GM18870 (cell line): ENCODE data around the gene HIVEP3.
A peak's percentile ranks its signal among the peaks of the same experiment; 100 is the strongest.
"Not testable (repeated sequence)": the region's sequence is repeated elsewhere in the genome, so short reads cannot be mapped to it uniquely, and the experiment has no call there.

Experiments
- ATAC-seq: cut with Tn5 transposase; IDR thresholded peaks from one replicate; pipeline ENCODE4 v1.9.1; 2021; ENCODE audit warnings: moderate library complexity; ENCODE audit not compliant: unreplicated experiment

The HIVEP3 gene

DNA sequence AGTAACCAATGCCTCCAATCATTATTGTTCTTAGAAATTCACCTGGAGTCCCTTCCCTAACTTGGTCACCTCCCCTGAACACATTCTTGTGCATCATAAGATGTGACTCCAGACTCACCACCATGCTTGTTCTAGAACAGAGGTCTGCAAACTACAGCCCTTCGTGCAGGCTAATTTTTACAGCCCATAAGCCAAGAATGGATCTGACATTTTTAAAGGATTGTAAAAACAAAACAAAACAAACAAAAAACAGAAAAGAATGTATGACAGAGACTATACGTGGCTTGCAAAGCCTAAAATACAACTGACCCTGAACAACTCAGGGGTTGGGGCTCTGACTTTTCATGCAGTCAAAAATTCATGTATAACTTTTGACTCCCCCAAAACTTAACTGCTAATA is 6.2 kb upstream of the HIVEP3 start:
- ATAC-seq, result no peak

DNA sequence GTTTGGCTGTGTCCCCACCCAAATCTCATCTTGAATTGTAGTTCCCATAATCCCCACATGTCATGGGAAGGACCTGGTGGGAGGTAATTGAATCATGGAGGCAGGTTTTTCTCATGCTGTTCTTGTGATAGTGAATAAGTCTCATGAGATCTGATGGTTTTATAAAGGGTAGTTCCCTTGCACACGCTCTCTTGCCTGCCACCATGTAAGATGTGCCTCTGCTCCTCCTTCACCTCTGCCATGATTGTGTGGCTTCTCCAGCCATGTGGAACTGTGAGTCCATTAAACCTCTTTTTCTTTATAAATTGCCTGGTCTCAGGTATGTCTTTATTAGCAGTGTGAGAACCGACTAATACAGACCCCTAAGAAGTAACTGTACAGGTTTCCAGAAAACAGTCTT is 2.5 kb upstream of the HIVEP3 start:
- ATAC-seq, result not testable (repeated sequence)

DNA sequence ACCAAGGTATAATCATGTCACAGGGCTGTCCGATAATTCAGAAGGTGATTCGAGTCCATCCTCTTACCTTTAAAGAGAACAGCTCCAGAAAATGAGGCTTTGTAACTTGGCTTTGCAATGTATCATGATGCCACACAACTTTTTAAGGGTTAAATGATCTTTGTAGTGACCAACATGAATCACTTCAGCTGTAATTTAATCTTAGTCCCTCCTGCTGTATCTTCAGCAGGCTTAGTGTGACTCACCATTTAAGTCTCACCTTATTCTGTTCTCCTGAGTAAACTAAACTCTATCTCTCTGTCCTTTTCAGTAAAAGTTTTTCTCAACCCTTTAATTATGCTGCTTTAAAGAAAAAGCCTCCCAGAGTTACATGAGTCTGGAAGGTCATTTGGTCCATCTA is 1.9 kb upstream of the HIVEP3 start:
- no peak for ATAC-seq

DNA sequence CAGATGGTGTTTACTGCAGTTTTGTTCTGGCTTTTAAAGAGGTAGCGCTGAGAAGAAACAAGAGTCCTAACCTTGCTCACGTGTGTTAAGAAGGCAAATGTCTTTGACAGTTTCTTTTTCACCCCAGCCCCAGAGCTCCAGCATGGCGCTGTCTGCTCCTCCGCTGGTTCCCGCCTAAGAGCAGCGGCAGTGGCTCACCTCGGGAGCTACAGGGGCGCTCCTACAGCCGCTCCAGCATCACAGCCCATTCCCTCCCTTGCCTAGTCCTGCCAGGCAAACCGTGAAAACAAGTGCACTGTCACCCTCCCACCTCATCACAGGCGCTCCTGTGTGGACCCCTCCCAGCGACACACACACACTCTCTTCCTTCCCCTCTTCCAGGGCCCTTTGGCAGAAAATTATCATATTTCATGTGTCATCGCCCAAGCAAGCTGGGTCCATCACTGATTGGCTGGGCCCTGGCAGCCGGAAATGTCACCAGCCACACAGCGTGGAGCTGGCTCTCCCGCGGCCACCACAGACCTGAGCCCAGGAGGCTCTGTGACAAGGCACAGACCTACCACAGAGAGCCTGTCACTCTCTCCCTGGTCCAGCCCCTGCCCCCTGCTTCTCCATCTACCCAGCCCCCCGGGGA is 1.2 kb upstream of the HIVEP3 start:
- peak; percentile 46 for ATAC-seq

DNA sequence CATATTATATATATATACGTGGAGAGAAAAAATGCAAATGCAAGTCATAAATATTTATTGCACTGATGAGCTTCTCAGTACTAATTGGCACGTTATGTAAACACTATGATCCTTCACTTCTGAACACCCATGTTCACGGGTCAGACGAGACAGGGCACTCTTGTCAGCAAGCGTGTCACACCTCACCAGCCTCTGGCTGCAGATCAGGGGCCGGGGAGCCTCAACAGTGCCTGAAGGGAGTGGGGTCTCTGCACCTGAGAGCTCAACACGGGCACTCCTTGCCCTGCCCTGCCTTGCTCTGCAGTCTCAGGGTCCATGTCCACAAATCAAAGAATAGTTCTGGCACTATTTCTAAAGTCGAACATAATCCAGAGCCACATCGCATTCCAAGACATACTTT is 409 bp upstream of the HIVEP3 start:
- no peak for ATAC-seq

DNA sequence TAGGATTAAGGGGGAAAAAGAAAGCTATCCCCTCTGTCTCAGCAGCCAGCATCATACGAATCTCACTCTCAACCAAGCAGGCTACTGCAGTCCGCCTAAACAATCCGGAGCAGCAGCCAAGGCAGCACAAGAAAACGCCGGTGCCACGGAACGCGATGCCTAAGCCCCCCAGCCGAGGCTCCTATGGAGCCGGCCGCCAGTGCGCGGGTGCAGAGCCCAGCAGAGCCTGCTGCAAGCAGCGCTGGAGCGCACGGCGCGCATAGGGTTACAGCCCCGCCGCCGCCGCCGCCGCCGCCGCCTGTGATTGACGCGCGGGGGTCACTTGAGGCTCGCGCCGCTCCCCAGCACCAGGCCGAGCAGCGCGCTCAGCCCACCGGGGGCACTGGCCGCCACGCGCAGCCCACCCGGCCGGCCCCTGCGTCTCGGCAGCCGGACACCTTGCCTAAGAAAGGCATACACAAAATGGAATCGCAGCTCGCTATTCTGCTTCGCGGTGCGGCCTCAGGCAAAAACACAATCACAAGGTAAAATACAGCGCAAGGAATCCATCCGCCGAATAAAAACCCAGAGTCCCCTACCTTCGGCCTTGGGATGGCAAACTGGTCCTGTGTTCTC is 780 bp downstream of the HIVEP3 start:
- ATAC-seq, result no peak

DNA sequence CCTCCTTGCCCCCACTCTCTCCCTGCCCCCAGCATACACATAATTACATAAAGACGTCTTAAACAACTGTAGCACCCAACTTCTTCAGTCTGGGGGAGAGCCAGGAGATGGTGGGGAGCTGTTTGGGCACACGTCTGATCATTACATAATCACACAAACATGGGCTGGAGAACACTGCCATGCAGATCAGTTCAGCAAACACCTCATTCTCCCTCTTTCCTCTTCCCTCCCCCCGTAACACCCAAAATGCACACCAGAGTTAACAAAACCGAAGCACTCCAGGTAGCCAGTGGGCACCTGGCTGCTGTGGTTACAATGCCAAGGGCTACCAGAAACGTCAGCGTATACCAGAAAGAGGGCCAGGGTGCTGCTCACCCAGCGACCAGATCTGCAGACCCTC is 1.6 kb downstream of the HIVEP3 start:
- ATAC-seq, result no peak

DNA sequence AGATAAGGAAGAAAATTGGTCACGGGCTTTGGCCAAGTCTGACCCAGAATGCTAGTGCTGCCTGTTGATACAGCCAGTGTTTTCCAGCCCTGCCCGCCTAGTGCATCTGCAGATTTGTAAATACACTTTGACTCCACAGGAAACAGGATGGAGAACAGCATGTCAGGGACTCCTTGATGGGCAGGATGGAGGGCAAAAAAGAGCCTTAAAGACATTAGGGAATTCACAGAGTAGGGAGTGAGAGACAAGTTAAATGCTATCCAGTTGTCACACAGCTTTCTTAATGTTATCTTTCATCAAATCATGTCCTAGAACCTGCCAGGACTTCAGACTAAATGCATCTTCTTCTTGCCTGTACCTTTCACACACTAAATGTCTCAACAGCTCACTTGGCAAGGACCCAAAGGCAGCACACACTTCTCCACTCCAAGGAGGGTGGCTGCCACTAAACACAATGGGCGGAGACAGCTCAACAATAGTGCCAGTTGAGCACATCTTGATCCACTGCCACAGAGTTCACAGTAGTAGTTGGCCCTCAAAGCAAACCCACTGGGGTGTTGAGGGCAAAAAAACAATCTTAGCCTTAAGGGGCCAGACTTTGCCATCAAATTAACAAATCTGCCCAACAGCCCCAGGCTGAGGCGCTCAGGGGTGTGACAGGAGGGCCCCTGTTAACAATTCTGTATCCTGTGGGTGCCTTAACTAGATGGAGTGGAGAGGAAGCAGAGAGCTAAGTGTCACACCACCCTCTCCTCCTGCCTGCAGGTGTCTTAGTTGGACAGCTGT is 2.7 kb downstream of the HIVEP3 start:
- ATAC-seq, result no peak

DNA sequence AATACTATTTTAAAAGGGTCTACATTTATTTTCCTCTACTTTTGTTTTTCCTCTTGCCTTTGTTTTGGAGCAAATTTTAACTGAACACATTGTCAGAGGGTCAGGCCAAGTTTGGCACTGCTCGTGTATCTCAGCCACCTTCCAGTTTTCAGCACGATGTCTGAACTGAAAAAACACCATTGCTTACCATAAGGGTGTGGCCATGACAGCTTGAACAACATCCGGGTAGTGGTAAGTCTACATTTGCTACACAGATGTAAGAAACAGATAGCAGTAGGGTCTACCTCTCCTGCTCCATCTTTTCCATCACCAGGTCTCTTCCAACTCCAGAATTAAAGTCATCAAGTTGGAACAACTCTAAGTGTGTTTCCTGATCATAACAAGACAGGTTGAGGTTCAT is 4.2 kb downstream of the HIVEP3 start:
- ATAC-seq, result no peak

DNA sequence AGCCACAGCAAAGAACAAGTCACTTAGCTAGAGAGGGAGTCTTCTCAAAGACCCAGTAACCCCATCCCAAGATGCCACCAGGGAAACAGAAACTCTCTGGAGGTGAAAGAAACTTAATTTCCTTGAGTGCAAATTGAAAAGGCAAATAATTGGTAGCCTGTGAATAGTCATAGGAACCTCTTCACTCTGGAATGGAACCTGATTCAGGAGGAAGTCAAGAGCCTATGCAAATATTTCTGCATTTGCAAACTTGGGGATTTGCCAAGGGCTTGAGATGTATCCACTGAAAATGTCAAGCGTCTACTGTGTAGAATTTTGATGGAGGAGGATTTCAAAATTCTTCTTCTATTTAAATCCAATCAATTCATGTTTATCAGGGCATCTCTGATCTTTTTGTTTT is 5.7 kb downstream of the HIVEP3 start:
- ATAC-seq, result no peak

DNA sequence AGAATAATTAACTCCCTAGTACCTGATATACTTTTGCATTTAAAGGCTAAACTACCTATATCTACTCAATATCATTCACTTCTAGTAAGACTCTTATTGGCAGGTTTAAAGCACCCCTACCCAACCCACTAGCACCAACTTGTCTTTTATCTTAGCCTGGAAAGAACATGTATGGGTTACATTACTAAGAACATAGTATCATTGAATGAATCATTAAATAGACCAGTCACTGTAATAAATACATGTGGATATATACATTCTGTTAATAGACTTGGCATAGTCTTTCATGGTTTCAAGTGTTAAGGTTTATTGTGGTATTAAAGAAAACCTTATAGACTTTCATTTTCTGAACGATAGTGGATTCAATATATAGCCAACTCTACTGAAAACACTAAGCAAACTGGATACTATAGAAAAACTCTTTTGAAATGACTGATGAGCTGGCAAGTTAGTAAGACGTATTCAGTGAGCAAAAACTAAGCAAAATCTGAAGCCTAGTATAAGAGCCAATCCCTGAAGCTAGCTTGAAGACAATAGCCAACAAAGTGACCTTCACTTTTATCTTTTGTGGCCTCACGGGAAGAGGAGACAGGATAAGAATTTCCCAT is 10.3 kb downstream of the HIVEP3 start:
- ATAC-seq, result no peak

DNA sequence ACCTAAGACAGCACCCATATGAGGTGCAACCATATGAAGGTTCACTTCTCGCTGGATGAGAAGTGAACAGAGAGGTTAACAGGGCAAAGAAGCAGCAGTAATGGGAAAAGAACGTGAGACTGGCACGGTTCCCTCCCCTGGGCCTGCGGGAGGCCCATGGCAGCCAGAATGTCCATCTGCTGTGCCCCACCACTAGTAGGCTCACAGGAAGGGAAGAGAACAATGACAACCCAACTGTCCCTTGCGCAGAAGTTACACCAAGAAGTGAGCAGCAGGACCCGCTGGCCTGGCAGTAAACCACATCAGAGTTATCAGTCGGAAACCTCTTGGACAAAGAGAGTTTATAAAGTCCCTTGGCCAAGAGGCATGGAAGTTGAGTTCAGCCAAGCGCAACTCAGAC is 11.3 kb downstream of the HIVEP3 start:
- no peak for ATAC-seq

DNA sequence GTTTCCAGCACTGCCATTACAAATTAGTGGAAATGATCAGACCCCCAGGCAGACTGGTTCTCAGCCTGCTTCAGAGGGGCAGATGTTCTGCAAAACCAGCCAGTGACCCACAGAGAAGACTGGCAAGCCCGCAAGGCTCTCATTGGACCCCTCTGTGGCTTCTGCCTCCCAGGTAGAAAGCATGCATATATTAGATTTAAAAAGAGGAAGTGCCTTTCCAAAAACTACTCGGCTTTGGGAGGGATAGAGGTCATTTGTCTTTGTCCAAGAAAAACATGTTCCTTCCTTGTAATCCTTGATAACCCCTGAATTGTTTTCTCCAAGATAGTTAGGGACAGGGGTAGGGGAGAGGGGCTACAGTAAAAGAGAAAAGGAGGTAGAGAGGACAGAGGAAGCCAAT is 11.8 kb downstream of the HIVEP3 start:
- ATAC-seq, result no peak

DNA sequence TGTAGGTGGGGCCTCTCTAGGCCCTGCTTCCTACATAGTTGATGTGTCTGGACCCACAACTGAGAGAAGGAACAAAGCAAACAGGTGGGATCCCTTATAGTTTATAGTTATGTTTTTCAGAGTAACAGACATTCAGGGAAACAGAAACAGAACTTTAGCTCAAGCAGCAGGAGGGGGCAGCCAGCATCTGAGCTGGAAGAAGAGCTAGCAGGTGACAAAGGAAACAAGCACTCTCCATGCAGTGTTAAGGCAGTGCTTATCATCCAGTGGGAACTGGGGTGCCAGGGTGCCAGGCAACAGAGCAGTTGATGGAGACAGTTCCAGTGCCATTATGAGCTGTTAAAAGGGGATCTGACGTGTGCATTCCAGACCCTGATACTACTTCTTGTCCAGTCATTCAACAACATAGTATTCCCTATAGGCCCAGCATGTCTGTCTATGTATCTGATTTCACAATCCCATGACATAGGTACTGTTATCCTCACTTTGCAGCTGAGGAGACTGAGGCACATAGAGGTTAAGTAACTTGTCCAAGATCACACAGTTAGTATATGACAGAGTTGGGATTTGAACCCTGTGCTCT is 13.5 kb downstream of the HIVEP3 start:
- ATAC-seq, result no peak

DNA sequence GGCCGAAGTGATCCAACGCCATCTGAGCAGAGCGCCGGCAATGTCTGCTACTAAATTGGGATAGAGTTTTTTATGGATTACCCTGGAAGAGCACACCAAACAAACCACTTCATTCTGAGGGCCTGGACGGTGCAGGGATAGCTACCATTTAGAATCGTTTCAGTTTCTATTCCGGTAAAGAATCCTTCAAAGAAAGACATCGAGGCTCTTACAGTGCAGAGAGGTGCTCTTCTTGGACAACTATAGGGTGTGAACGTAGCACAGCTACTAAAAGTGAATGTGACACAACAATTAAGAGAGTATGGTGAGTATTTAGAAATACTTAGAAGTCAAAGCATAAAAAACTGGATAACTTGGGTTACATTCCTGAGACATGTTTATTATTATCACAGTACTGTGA is 16.1 kb downstream of the HIVEP3 start:
- ATAC-seq, result no peak

DNA sequence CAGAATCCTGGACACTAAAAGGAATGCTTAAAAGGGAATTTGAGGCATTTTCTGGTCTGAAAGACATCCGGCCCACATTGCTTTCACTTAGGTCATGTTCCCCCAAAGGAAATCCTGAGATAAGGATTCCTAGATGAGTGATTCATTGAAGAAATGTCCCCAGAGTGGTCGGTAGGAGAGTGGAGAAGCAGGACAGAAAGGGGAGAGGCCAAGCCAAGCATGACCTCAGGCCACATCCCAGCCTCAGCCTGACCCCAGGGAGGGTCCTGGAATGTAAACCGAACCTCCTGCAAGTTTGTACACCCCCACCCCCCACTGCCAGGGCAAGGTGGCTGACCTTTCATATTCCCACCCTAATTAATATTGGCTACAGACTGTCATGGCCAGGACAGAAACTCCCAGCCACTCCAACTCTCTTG is 16.6 kb downstream of the HIVEP3 start:
- no peak for ATAC-seq

DNA sequence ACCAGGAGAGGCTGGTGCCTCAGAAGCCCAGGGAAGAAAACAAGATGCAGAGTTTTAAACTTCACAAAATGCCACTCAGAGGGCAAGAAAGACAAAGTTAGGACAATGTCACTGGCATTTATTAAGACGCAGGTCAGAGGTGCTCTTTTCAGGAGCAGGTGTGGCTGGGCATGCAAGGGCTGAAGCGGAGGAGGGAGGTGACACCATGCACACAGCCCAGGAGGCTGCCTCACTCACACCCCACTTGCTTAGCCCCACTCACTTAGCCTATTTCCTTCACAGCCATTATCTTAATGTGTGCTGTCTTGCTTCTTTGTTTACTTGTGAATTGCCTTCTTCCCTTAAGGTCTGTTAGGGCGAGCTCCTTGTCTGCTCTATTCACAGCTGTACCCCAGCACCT is 17.2 kb downstream of the HIVEP3 start:
- ATAC-seq, result no peak

DNA sequence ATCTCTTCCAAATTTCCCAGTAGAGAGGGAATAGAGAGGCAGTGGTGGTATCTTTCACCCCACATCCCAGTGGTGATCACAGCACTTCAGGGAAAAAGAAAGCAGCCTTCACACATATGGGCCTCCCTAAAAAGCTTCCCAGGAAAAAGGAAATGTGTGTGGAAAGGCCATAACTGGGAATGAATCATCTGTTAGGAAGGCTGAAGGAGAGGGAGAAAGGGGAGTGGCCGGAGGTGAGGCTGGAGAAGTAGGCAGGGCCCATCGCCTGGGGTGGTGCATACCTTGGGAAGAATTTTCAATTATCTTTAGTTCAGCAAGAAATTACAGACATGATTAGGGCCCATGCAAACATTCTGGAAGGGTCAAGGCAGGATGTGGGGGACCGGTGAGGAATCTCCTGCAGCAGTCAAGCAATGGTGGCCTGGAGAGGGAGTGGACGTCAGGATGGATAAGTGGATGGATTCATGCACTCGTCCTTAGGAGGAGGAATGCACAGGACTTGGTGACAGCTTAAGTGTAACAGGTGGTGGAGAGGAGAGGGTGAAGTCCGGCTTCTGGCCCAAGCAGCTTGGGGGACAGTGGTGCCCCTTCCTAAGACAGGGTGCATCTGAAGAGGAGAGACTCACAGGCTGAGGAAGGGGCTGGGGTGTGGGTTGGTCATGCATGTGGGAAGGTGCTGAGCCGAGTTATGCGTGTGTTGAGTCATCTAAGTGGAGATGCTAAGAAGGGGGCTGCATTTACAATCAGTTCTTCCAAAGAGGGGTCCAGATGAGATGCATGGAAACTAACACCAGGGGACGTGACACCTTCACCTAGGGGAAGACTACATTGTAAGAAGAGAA is 17.9 kb downstream of the HIVEP3 start:
- ATAC-seq, result no peak

DNA sequence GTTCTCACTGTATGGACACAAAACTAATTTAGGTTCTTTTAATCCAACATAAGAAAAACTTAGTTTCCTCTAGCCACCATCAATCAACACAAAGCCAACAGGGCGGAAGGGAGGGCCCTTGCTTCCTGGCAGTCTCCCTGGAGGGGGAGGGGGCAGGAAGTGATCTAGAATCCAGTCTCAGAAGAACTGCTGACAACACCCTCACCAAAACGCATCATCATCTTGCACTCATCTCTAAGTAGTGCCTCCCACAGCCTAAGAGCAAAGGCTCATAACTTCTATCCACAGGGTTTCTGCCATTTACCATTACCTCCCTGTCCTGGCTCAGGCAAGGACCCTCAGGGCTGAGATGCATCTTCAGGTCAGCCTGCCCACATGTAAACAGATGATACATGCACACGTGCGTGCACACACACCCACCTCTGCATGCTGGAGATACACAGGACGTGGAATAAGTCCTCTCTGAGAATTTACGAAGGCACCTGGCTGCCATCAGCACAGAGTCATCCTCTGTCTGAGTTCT is 20.5 kb downstream of the HIVEP3 start:
- no peak for ATAC-seq

DNA sequence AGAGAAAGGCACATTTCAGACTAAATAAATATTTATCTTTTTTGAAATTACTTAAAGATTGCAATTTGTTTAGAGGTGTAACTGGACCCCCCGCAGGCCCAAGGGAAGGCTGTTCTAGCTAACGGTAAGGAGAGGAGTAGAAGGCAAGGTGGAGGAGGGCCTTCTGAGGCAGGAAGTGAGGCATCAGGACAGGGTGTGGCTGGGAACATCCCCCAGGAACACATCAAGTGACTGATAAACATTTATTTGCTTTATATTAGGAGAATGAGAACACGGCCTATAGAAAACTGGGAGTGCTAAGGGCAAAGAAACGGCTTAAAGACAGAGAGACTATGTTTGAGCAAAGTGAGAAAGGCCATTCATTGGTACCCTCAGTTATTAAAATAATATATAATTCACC is 23.2 kb downstream of the HIVEP3 start:
- no peak for ATAC-seq
